ENCODE measurements around the gene PGLYRP1. TPM values are rescaled to one million over a fixed set of nuclear protein-coding genes. Genes with fewer than 3 reads are reported as not detected.

PGLYRP1 gene
- polyA plus RNA-seq, 4 donors: 0.44 to 1.3 TPM; not detected in 2

DNA sequence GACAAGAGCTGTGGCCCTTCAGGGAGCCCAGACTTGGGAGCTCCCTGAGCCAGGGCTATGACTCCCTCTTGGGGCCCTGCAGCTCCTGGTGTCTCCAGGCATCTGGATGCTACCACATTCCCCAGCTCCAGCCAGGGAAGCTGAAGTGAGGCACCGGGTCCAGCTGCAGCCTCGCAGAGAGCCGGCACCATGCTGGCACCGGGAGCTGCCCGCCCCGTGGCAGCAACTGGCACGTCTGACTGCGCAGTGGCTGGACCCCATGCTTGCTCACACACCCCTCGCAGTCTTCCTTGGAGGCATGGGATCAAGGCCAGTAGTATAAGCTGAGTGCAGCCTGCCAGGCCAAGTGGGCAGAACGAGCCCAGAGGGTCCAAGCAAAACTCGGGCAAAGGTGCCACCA lies 10.5 kb upstream of the PGLYRP1 start:
- no peak for DNase-seq (ENCODE audit: low read depth in 4 of 4, low spot score in 3 of 4)

DNA sequence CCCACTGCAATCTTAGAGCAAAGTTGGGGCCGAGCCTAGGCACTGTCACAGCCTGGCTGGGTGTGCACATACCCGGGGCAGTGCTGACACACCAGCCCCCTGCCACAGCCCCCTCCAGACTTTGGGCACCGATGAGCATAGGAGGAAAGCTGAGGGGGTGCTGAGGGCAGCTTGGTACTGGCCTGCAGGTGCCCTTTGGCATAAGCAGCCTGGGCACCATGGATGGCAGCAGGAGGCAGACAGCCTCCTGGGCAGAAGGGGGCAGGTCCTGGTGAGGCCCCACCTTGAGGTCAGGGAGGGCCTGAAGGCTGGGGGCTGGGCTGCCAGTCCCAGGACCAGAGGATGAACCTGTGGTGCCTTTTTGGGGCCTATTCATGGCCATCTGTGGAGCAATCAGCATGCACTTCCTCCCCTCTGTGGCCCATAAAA lies 9.8 kb upstream of the PGLYRP1 start:
- no peak for DNase-seq (ENCODE audit: low read depth in 4 of 4, low spot score in 3 of 4)

DNA sequence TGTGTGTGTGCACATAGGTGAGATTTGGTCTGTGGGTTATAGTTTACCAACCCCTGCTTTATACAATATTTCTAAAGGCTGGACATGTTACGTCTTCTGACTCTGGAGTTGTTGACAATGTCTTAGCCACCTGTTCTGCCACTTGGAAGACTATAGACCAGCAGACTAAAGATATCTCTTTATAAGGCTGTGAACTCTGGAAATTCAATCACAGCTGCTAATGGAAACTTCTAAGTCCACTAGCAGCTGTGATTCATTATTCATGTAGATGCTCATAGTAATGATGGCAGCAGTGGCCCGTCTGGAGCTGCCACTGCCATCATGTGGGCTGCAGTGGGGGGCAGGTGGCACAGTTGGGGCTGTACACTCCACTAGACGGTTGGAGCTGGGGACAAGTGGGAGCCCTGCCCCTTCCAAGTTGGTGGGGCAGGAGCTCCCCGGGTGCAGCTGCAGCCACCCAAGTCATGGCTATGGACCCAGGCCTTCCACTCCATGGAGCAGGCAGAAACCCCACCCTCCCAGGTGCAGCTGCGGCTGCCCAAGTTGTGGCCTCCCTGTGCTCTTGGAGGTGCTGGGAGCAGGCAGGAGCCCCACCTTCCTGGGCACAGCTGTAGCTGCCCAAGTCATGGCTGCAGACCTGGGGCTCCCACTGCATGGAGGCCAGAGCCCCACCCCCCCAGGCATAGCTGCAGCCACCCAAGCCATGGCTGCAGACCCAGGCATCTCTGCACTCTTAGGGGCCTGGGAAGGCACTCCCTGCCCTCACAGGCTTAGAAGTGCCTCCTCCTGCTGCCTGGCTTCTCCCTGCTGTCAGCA lies 9.1 kb upstream of the PGLYRP1 start:
- DNase-seq (ENCODE audit: low read depth in 4 of 4, low spot score in 3 of 4): no peak

DNA sequence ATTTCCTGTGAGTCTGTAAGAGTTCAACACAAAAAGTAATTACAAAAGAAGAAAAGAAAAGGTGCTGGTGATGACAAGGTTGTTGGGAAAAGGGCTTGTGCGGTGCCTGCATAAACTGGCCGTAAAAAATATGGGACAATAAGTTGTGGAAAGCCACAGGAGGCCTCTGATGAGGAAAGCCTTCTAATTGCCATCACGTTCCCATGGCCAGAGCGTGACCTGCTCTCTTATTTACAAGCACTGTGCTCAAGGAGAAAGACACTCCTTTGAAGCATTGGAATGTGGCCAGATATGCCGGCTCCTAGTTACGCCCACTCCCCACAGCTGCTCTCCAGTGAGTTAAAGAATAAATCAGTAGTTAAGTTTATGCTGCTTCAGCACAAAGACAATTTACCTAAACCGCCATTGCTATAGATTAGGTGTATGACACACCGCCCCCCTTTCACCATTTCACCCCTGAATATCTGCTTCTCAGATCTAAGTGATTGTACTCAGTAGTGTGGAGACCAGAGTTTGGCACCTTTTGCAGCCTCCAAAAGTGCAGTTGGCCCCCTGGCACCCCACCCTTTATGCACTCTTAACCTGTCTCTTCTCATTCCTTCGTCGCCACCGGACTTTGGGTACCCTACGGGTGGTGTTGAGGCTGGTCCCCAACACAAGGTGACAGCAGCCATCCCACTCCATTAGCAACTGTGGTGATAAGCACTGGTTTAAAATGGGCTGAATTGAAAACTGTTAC lies 8.1 kb upstream of the PGLYRP1 start:
- DNase-seq (ENCODE audit: low read depth in 4 of 4, low spot score in 3 of 4): no peak

DNA sequence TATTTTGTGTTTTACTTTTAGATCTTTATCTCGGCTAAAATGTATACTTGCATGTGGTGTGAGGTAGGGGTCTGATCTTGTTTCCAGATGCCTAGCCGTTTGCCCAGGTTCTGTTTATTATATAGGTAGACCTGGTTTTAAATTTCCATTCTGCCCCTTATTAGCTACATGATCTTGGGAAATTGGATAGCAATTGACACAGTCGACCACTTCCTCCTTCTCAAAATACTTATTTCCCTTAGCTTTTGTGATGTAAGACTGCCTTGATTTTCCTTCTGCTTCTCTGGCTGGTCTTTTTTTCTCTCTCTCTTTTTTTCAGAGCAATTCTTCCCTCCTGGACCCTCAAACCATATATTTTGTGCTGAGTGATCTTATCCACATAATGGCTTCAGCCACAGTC lies 3.0 kb upstream of the PGLYRP1 start:
- no peak for DNase-seq (ENCODE audit: low read depth in 4 of 4, low spot score in 3 of 4)

DNA sequence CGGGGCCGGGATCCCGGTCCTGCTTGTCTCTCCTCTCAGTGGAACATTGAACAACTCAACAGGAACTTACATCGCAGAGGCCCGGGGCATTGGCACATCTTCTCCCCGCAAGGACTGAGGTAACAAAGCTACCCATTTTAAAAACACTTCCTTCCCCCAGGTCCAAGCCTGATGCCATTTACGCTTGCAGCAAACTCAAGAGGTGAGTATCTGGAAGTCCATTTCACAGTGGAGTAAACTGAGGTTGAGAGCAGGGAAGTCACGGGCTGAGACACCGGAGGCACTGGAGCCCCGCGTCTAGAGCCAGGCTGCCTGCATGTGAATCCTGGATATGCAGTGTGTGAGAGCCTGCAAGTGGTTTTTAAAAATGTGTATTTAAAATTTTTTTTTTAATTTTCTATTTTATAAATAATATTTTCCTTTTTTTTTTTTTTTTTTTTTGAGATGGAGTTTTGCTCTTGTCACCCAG lies 492 bp upstream of the PGLYRP1 start:
- no peak for DNase-seq (ENCODE audit: low read depth in 4 of 4, low spot score in 3 of 4)

DNA sequence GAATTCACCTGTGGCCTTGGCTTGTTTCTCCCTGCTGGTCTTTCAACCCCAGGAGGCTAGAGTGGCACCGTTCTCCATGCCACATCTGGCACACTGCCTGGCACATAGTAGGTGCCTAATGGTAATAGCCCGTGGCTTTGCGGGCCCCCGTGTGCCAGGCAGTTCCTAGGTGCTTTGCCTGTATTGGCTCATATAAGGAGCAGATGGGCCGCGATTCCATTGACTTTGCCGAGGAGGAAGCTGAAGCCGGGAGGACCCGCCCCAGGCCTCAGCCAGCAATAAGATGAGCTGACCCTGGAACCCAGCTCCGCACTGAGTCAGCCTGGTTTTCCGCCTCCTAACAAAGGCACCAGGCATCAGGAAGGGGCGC lies 807 bp downstream of the PGLYRP1 start:
- no peak for DNase-seq (ENCODE audit: low read depth in 4 of 4, low spot score in 3 of 4)

DNA sequence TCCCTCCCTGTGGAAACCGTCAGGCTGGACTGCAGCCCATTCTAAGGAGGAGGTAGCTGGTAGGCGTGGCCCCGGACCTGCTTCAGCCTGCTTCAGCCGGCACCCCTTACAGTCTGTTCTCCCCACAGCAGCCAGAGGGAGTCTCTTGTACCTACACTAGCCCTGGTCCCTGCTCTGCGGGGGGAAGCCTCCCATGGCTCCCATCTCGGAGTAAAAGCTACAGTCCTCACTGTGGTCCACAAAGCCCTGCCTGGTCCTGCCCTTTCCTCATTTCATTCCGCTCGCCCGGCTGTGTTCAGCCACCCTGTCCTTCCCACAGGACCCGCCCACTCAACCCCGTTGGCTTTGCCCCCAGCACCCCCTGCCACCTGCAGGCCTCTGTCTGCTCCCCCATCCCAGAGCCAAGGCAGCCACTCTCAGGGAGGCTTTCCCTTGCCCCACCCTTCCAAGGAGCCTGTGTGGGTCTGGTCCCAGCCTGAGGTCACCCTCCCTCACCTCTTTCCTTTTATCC lies 1.3 kb downstream of the PGLYRP1 start:
- no peak for DNase-seq (ENCODE audit: low read depth in 4 of 4, low spot score in 3 of 4)

DNA sequence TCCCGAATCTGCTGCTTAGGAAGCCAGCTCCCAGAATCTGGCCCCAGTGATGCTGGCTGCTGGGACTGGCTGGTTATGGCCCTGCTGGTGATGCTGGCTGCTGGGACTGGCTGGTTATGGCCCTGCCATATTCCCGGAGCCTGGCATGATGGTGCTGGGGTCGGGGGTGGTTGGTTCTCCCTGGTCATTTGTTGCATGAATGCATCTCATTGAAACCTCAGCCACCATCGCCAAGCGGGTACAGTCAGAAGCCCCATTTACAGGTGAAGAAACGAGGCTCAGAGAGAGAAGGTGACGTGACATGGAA lies 2.1 kb downstream of the PGLYRP1 start:
- DNase-seq (ENCODE audit: low read depth in 4 of 4, low spot score in 3 of 4): no peak

DNA sequence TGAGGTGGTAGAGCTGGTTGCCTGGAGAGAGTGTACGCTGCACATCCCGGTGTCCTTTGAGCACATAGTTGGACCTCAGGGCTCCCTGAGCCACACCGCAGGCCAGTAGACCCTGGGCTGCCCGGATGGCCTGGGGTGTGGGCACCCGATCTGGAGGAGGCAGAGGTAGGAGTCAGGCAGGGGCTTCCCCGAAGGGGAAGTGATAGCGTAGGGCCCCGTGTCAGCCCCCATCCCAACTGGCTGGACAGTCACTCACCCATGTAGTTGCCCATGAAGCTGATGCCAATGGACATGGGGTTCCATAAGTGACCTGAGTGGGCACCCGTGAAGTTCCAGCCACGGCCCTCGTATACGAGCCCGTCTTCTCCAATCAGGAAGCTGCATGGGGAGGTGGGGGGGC lies 3.6 kb downstream of the PGLYRP1 start:
- no peak for DNase-seq (ENCODE audit: low read depth in 4 of 4, low spot score in 3 of 4)

DNA sequence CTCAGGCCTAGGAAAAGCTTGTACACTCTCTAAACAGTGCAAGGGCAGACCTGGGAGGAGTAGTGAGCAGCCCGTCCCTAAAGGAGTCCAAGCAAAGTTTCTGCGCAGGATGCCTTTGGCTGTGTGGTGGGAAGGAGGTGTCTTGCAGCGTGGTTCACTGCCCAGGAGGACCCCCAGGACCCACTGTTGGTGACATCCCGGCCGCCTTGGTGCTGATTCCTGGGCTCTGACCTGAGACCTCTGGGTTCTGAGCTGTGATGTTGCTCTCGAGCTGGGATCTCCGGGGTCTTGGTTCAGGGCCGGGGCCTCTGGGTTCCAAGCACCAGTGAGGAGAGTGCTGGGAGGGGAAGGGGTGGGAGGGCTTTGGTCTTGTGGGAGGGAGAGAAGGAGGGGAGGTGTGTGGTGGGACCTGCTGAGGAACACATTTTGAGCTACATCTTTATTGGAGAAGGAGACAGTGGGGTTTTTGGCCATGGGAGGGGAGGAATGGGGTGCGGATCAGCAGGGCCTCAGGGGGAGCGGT lies 4.1 kb downstream of the PGLYRP1 start:
- no peak for DNase-seq (ENCODE audit: low read depth in 4 of 4, low spot score in 3 of 4)

DNA sequence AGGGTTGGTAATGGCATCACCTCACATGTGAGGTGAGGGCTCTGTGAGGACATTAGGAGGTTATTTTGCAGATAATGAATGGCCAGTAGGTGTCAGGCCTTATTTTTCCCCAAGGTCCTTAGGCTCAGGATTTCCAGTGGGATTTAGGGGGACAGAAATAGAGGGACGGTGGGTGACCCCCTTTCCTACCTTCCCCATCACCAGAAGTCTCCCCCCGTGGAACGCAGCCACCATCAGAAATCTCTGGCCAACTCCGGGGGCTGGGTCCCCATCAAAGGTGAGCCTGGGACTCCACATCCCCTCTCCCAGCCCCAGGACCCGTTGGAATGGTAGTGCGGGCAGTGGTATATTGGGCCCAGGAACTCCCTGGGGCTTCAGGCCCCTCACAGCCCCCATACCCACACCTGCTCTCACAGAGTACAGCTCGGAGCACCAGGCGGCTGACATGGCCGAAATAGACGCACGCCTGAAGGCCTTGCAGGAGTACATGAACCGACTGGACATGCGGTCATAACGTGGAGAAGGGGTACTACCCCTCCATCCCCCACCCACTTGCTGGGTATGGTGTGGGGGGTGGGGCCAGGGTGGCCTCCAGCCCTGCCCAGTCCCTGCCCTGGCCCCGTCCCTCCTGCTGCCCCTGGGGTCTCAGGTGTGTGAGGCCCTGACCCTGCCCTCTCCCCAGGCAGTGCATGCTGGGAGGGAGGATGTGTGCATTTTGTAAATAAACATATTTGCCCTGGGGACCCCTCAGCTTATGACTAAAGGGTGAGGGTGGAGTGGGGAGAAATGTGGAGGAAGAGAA lies 4.8 kb downstream of the PGLYRP1 start:
- no peak for DNase-seq (ENCODE audit: low read depth in 4 of 4, low spot score in 3 of 4)

DNA sequence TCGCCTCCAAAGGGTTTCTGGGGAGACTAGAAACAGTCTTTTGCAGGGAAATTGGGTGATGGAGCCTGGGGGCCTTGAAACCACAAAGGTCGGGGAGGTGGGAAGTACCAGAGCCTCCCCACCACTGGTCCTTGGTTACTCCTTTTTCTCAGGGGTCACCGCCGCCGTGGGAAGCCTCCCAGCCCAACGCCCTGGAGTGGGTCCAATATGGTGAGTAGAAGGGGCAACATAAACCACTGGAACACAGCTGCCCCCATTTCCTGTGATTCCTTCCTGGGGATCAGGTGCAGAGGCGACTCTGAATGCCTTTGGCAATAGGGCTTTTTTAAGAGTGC lies 5.8 kb downstream of the PGLYRP1 start:
- DNase-seq (ENCODE audit: low read depth in 4 of 4, low spot score in 3 of 4): no peak

DNA sequence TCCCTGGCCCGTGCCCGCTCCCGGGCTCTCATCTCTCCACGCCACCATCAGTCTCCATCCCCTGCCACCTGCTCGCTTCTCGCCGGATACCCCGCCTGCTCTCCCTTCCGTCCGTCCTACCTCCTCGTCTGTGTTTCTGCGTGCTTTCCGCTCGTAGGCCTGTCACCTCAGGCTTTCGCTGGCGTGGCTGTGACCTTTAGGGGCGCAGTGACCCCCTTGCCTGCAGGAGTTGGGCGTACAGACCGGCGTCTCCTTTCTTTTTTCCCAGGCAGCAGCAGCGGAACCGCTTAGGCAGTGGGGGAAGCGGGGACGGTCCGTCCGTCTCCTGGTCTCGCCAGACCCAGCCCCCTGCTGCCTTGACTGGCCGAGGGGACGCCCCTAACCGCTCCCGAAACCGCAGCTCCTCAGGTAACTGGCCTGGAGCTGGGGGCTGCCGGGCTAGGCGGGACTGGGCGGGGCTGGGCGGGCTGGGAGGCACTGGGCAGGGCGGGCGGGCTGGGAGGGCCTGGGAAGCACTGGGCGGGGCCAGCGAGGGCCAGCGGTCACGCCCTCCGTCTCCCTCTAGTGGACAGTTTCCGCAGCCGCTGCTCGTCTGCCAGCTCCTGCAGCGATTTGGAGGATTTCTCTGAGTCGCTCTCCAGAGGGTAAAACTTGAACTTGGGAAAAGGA lies 6.3 kb downstream of the PGLYRP1 start:
- peak in 1 of 4 donors; percentile 66 for DNase-seq (ENCODE audit: low read depth in 4 of 4, low spot score in 3 of 4)

DNA sequence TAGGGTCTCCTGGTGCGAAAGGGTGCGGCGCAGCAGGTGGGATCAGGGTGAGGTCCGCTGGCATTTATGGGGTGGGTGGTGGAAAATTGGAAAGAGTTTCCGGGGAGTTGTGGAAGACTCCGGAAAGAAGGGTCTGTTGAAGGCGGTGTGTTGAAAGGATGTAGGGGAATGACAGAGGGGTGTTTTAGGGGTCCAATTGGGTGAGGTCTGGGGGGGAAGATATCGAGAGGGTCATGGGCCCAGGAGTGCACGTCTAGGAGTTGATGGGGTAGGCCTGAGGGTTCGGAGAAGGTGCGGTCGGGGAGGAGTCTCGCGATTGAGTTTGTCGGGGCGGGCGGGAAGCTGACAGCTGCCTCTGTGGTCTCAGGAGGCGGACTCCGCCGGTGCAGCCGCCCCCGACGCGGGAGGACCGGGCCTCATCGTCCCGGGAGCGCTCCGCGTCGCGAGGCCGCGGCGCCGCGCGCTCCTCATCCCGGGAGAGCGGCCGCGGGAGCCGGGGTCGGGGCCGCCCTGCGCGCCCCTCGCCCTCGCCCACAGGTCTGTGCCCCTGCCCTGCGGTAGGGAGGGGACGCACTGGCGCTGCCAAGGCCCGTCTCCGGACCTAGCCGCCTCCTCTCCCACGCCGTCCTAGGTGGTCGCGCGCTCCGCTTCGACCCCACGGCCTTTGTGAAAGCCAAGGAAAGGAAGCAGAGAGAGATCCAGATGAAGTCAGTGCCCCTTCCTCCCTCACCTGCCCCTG lies 7.0 kb downstream of the PGLYRP1 start:
- no peak for DNase-seq (ENCODE audit: low read depth in 4 of 4, low spot score in 3 of 4)

DNA sequence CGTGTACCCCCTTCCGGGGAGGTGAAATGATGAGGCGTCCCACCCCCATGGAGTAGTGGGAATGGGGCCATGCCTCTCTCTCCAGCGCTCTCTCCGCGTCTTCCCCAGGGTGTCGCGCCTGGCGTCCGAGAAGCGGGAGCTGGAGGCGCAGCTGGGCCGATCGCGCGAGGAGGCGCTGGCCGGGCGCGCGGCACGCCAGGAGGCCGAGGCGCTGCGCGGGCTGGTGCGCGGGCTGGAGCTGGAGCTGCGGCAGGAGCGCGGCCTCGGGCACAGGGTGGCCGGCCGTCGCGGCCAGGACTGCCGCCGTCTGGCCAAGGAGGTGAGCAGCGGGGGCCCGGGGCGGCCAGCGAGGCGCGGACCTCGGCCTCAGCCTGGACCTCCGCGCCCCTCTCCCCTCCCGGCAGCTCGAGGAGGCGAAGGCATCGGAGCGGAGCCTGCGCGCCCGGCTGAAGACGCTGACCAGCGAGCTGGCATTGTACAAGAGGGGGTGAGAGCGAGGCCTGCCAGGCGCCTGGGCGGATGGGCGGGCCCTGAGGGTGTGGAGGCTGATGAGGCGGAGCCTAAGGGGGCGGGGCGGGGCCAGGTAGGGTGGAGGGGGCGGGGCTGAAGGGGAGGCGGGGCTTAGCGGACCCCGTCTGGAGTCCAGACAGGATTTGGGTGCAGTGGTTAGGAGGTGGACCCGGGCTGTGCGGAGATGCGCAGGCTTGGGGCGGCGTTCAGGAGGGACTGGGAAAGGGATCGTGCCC lies 7.7 kb downstream of the PGLYRP1 start:
- no peak for DNase-seq (ENCODE audit: low read depth in 4 of 4, low spot score in 3 of 4)

DNA sequence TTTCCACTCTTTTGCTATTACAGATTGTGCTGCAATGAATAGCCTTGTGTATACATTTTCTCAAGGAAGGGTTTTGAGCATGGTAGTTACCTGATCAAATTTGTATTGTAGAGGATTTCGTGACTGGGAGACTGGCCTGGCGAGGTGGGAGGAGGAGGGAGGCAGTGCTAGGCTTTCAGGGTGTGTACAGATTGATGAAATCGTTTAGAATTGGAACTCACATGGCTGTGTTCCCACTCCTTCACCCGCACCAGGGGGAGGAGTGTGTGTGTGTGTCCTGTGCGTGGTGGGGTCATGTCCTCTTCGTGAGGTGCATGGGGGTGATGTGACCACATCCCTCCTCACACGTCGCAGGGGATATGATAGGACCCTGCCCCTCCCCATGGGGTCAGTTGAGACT lies 8.3 kb downstream of the PGLYRP1 start:
- no peak for DNase-seq (ENCODE audit: low read depth in 4 of 4, low spot score in 3 of 4)

DNA sequence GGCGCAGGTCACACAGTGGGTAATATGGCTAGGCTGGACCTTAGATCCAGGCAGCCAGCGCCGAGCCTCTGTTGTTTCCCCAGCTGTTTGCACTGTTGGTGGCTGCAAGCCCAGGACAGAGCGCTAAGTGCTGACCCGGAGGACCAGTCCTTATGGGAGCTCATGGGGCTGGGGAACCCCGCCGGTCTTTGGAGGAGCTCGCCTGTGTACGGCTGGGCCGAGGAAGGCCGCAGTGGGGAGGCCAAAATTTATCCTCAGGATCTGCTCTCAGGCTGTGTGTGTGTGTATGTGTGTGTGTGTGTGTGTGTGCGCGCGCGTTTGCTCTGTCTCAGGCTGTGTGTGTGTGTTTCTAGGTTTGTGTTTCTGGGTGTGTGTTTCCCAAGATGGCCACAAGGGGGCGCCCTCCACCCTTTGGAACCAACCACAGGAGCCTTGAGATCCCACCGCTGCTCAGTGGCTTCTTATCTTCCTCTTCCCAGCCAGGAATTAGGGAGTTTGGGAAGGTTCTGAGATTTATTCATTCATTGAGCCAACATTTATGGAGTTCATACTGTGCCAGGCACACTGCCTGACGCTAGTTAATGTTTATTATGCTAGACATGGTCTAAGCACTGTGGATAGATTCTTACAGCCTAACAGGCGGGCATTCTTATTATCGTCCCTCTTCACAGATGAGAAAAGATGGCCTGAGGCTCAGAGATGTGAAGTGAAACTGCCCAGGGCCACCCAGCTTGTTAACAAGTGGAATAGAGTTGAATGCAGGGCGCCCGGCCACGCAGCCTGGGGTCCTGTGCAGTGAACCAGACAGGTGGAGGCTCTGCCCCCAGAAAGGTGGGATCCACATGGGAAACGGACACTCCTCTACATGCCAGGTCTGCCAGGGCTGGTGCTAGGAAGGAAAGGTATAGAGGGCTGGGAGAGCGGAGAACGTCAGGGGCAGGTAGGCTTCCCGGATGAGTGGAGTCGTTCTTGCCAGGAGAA lies 13.0 kb downstream of the PGLYRP1 start:
- no peak for DNase-seq (ENCODE audit: low read depth in 4 of 4, low spot score in 3 of 4)
